EL (cell line): ENCODE measurements around the gene PLXNA1.

Source experiments
- DNase-seq: peaks from one replicate; pipeline ENCODE4 v3.0.0-alpha.2; 2016

PLXNA1 gene

GRCh38 chr3:127003175-127003555 is 20.2 kb downstream of the PLXNA1 start:
- DNase-seq, result no peak

GRCh38 chr3:127003601-127004280 is 20.8 kb downstream of the PLXNA1 start:
- no peak for DNase-seq

GRCh38 chr3:127004641-127005397 is 21.9 kb downstream of the PLXNA1 start:
- DNase-seq, result no peak

- DNase-seq, result no peak
Measured at GRCh38 chr3:127005864-127006500, 23.1 kb downstream of the PLXNA1 start.

GRCh38 chr3:127006781-127007436 is 24.0 kb downstream of the PLXNA1 start:
- no peak for DNase-seq

- DNase-seq, result no peak
Measured at GRCh38 chr3:127008236-127008635, 25.3 kb downstream of the PLXNA1 start.

- no peak for DNase-seq
Measured at GRCh38 chr3:127009531-127009930, 26.6 kb downstream of the PLXNA1 start.

GRCh38 chr3:127011270-127011992 is 28.5 kb downstream of the PLXNA1 start:
- DNase-seq, result no peak

- DNase-seq, result peak; percentile 6
Measured at GRCh38 chr3:127012091-127012490, 29.2 kb downstream of the PLXNA1 start.

GRCh38 chr3:127013181-127013580 is 30.3 kb downstream of the PLXNA1 start:
- no peak for DNase-seq

- DNase-seq, result no peak
Measured at GRCh38 chr3:127013758-127014535, 31.0 kb downstream of the PLXNA1 start.

GRCh38 chr3:127014536-127015281 is 31.8 kb downstream of the PLXNA1 start:
- no peak for DNase-seq

GRCh38 chr3:127015282-127016042 is 32.5 kb downstream of the PLXNA1 start:
- no peak for DNase-seq

- no peak for DNase-seq
Measured at GRCh38 chr3:127016043-127016343, 33.1 kb downstream of the PLXNA1 start.

GRCh38 chr3:127016461-127016860 is 33.5 kb downstream of the PLXNA1 start:
- no peak for DNase-seq

GRCh38 chr3:127017229-127017628 is 34.3 kb downstream of the PLXNA1 start:
- no peak for DNase-seq

GRCh38 chr3:127017781-127018180 is 34.9 kb downstream of the PLXNA1 start:
- no peak for DNase-seq

- DNase-seq, result no peak
Measured at GRCh38 chr3:127018306-127018828, 35.5 kb downstream of the PLXNA1 start.

- peak; percentile 64 for DNase-seq
Measured at GRCh38 chr3:127019449-127019848, 36.5 kb downstream of the PLXNA1 start.

- no peak for DNase-seq
Measured at GRCh38 chr3:127020543-127020942, 37.6 kb downstream of the PLXNA1 start.
